Measurements from ENCODE around the gene PARVB.
A peak's percentile ranks its signal among the peaks of the same experiment; 100 is the strongest.

Gene PARVB

GRCh38 chr22:44076825-44077224, 52.7 kb downstream of the PARVB start:
- Histone ChIP-seq H3K4me3 (ENCODE audit: low read depth in 1 of 2, low read length in 1 of 2) (no peak overlapping the region), H3K27ac (no peak overlapping the region), H3K4me1 (ENCODE audit: control insufficient read depth in 1 of 2, insufficient read depth in 1 of 2, low read depth in 1 of 2, low read length in 1 of 2) (no peaks in the 10 kb centered on the region), H3K9me3 (no peaks in the 10 kb centered on the region), H3K27me3 (no peaks in the 10 kb centered on the region), H3K36me3 (no peaks in the 10 kb centered on the region)
- no peak for TF ChIP-seq CTCF (IDR thresholded peaks at IDR 0.05)

- no peaks in the 10 kb centered on the region for H3K27me3 ChIP-seq
- H3K4me3 ChIP-seq (ENCODE audit: low read depth in 1 of 2, low read length in 1 of 2) = no peak overlapping the region
- H3K36me3 ChIP-seq = no peaks in the 10 kb centered on the region
- H3K4me1 ChIP-seq (ENCODE audit: control insufficient read depth in 1 of 2, insufficient read depth in 1 of 2, low read depth in 1 of 2, low read length in 1 of 2) = no peaks in the 10 kb centered on the region
- no peak overlapping the region for H3K27ac ChIP-seq
- no peaks in the 10 kb centered on the region for H3K9me3 ChIP-seq
- TF ChIP-seq CTCF (IDR thresholded peaks at IDR 0.05) = peak; percentile 61
These were observed 57.1 kb downstream of the PARVB start for GRCh38 chr22:44080936-44081861.

GRCh38 chr22:44082801-44083200, 58.7 kb downstream of the PARVB start:
- no peaks in the 10 kb centered on the region for H3K36me3 ChIP-seq
- H3K9me3 ChIP-seq = no peaks in the 10 kb centered on the region
- no peak overlapping the region for H3K4me3 ChIP-seq (ENCODE audit: low read depth in 1 of 2, low read length in 1 of 2)
- no peaks in the 10 kb centered on the region for H3K4me1 ChIP-seq (ENCODE audit: control insufficient read depth in 1 of 2, insufficient read depth in 1 of 2, low read depth in 1 of 2, low read length in 1 of 2)
- TF ChIP-seq CTCF (IDR thresholded peaks at IDR 0.05) = no peak
- H3K27me3 ChIP-seq = no peaks in the 10 kb centered on the region
- no peak overlapping the region for H3K27ac ChIP-seq

- Histone ChIP-seq H3K27me3 (no peaks in the 10 kb centered on the region), H3K9me3 (no peaks in the 10 kb centered on the region), H3K4me1 (ENCODE audit: control insufficient read depth in 1 of 2, insufficient read depth in 1 of 2, low read depth in 1 of 2, low read length in 1 of 2) (no peaks in the 10 kb centered on the region), H3K36me3 (no peaks in the 10 kb centered on the region), H3K4me3 (ENCODE audit: low read depth in 1 of 2, low read length in 1 of 2) (no peak overlapping the region), H3K27ac (no peak overlapping the region)
- TF ChIP-seq CTCF (IDR thresholded peaks at IDR 0.05) = no peak
These were observed 60.1 kb downstream of the PARVB start for GRCh38 chr22:44084044-44084772.

GRCh38 chr22:44085743-44086270, 61.7 kb downstream of the PARVB start:
- Histone ChIP-seq H3K4me3 (ENCODE audit: low read depth in 1 of 2, low read length in 1 of 2) (no peak overlapping the region), H3K27ac (no peak overlapping the region), H3K36me3 (no peaks in the 10 kb centered on the region), H3K4me1 (ENCODE audit: control insufficient read depth in 1 of 2, insufficient read depth in 1 of 2, low read depth in 1 of 2, low read length in 1 of 2) (peaks cover 10 to 11% of the 10 kb centered on the region in 2 experiments), H3K9me3 (no peaks in the 10 kb centered on the region), H3K27me3 (no peaks in the 10 kb centered on the region)
- no peak for TF ChIP-seq CTCF (IDR thresholded peaks at IDR 0.05)

Data from neutrophil (primary cell).